Measurements from ENCODE around the gene NOXO1. TPM values are rescaled to one million over a fixed set of nuclear protein-coding genes. Genes with fewer than 3 reads are reported as not detected.

Gene NOXO1
- total RNA-seq, 1 experiment from 2014 or later: 3.4 TPM

GRCh38 chr16:1973461-1974156 is 7.7 kb downstream of the NOXO1 start:
- ChIA-PET POLR2A (ENCODE audit: unreplicated experiment) (no interaction called here), CTCF (no interaction called here)
- H3K9me3 ChIP-seq (ENCODE audit: low read length): no peaks in the 10 kb centered on the region
- no peaks in the 10 kb centered on the region for H3F3A ChIP-seq (ENCODE audit: low read length, unreplicated experiment)
- no peaks in the 10 kb centered on the region for H3K36me3 ChIP-seq (ENCODE audit: low read depth, low read length)
- H3K79me2 ChIP-seq (ENCODE audit: low read length): peaks cover 21% of the 10 kb centered on the region
- H3K27me3 ChIP-seq (ENCODE audit: low read length): no peaks in the 10 kb centered on the region
- peak overlapping the region; percentile 98 for H3K4me2 ChIP-seq (ENCODE audit: low read length)
- peaks cover under 1% of the 10 kb centered on the region; the same call in 1 of the 2 replicates for H3K4me1 ChIP-seq (ENCODE audit: insufficient read depth, low read length)
- intact Hi-C loops (cut with micrococcal nuclease): no loop called here
- H3K9me2 ChIP-seq (replicated peaks; ENCODE audit: low read length): no peaks in the 10 kb centered on the region
- no peak overlapping the region for H3K27ac ChIP-seq (ENCODE audit: low read length)
- peak overlapping the region; percentile 95; the same call in 1 of the 2 replicates for H3K4me3 ChIP-seq (ENCODE audit: low read length)
- H4K20me1 ChIP-seq (ENCODE audit: low read length): no peaks in the 10 kb centered on the region
- BruUV-seq (replicated peaks): no TSS peak
- no peak for ATAC-seq
- DNase-seq: no peak
- TF ChIP-seq CTCF (conservative IDR thresholded peaks at IDR 0.05; ENCODE audit: low read depth, low read length) (no peak), EZH2 (IDR thresholded peaks at IDR 0.05; ENCODE audit: low read length, unreplicated experiment) (no peak), EZH2phosphoT487 (IDR thresholded peaks at IDR 0.05; ENCODE audit: borderline replicate concordance, low read length) (no peak)
- no peak overlapping the region for H2AFZ ChIP-seq (ENCODE audit: low read length)
- no peak overlapping the region for H3K9ac ChIP-seq (ENCODE audit: low read length)

- Histone ChIP-seq H4K20me1 (ENCODE audit: low read length) (no peaks in the 10 kb centered on the region), H3K4me2 (ENCODE audit: low read length) (peak overlapping the region; percentile 98), H3K9me3 (ENCODE audit: low read length) (no peaks in the 10 kb centered on the region), H3K4me3 (ENCODE audit: low read length) (peak overlapping the region; percentile 95), H2AFZ (ENCODE audit: low read length) (peak overlapping the region; percentile 81), H3K27ac (ENCODE audit: low read length) (0 out of 2 replicates have a peak overlapping the region, but pooled peaks have one; percentile 29), H3F3A (ENCODE audit: low read length, unreplicated experiment) (no peaks in the 10 kb centered on the region), H3K9me2 (replicated peaks; ENCODE audit: low read length) (no peaks in the 10 kb centered on the region), H3K9ac (ENCODE audit: low read length) (peak overlapping the region; percentile 92), H3K36me3 (ENCODE audit: low read depth, low read length) (no peaks in the 10 kb centered on the region), H3K79me2 (ENCODE audit: low read length) (peaks cover 21% of the 10 kb centered on the region), H3K27me3 (ENCODE audit: low read length) (no peaks in the 10 kb centered on the region), H3K4me1 (ENCODE audit: insufficient read depth, low read length) (no peaks in the 10 kb centered on the region)
- ChIA-PET POLR2A (ENCODE audit: unreplicated experiment) (no interaction called here), CTCF (no interaction called here)
- BruUV-seq (replicated peaks): no TSS peak
- TF ChIP-seq EZH2 (IDR thresholded peaks at IDR 0.05; ENCODE audit: low read length, unreplicated experiment) (no peak), CTCF (conservative IDR thresholded peaks at IDR 0.05; ENCODE audit: low read depth, low read length) (no peak), EZH2phosphoT487 (IDR thresholded peaks at IDR 0.05; ENCODE audit: borderline replicate concordance, low read length) (no peak)
- intact Hi-C loops (cut with micrococcal nuclease): no loop called here
- DNase-seq (no peak), ATAC-seq (peak; percentile 42)
These were observed 8.8 kb downstream of the NOXO1 start for GRCh38 chr16:1972490-1972877.

GRCh38 chr16:1971796-1972489 is 9.3 kb downstream of the NOXO1 start, which contains the start of gene TBL3:
Gene TBL3, plus strand, starts transcription at chr16:1972053. Its CDS starts 112 bp downstream, at chr16:1972165.
- intact Hi-C loops (cut with micrococcal nuclease): no loop called here
- peak; percentile 91 for DNase-seq
- no TSS peak for BruUV-seq (replicated peaks)
- H3K4me2 ChIP-seq (ENCODE audit: low read length): peak within 1 kb of the TSS; percentile 98
- H3F3A ChIP-seq (ENCODE audit: low read length, unreplicated experiment): no peaks in the 10 kb centered on the region
- TF ChIP-seq EZH2 (IDR thresholded peaks at IDR 0.05; ENCODE audit: low read length, unreplicated experiment): no peak
- no peak for TF ChIP-seq CTCF (conservative IDR thresholded peaks at IDR 0.05; ENCODE audit: low read depth, low read length)
- no peak for TF ChIP-seq EZH2phosphoT487 (IDR thresholded peaks at IDR 0.05; ENCODE audit: borderline replicate concordance, low read length)
- H3K36me3 ChIP-seq (ENCODE audit: low read depth, low read length): no peaks in the 10 kb centered on the region
- peak within 1 kb of the TSS; percentile 88 for H2AFZ ChIP-seq (ENCODE audit: low read length)
- peak; percentile 88 for ATAC-seq
- H3K27me3 ChIP-seq (ENCODE audit: low read length): no peaks in the 10 kb centered on the region
- H3K9ac ChIP-seq (ENCODE audit: low read length): peak within 1 kb of the TSS; percentile 92
- H3K79me2 ChIP-seq (ENCODE audit: low read length): peaks cover 21% of the 10 kb centered on the region
- ChIA-PET POLR2A (ENCODE audit: unreplicated experiment) (no interaction called here), CTCF (interaction anchor here (0.5 kb wide), 1 partner anchor 140 kb away, joined by 3 read pairs; no protein-coding TSS in a partner anchor)
- H3K4me3 ChIP-seq (ENCODE audit: low read length): peak within 1 kb of the TSS; percentile 95
- no peaks in the 10 kb centered on the region for H3K4me1 ChIP-seq (ENCODE audit: insufficient read depth, low read length)
- no peaks in the 10 kb centered on the region for H4K20me1 ChIP-seq (ENCODE audit: low read length)
- peak within 1 kb of the TSS; percentile 33 for H3K27ac ChIP-seq (ENCODE audit: low read length)
- no peaks in the 10 kb centered on the region for H3K9me3 ChIP-seq (ENCODE audit: low read length)
- H3K9me2 ChIP-seq (replicated peaks; ENCODE audit: low read length): no peaks in the 10 kb centered on the region

Data from PC-3 (cell line).